Right lobe of liver (tissue), 4 donors: ENCODE results near the gene MAP3K7.

Experiments used
- POLR2A ChIP-seq: fragments of 450-650 bp; IDR thresholded peaks from one replicate; pipeline ENCODE4 v1.6.1; 2017; ENCODE audit warnings: antibody characterized with exemption, mild to moderate bottlenecking
- TF ChIP-seq, protein P1 (sequence below), 4 donors: fragments of 200-600 bp in 3 of 4; fragments of 450-650 bp in 1 of 4; IDR thresholded peaks; one replicate each; pipeline versions ENCODE4 v1.5.1 to v1.8.0; 2016 to 2022; ENCODE audit warnings: antibody characterized with exemption in 4 of 4, mild to moderate bottlenecking in 2 of 4
- donor health status: DM: no; HTN: no; CAD: no.
- donor health status: DM: no; HTN: no; CAD: no.
- donor health status: DM: no; HTN: yes; CAD: no.

DNA sequence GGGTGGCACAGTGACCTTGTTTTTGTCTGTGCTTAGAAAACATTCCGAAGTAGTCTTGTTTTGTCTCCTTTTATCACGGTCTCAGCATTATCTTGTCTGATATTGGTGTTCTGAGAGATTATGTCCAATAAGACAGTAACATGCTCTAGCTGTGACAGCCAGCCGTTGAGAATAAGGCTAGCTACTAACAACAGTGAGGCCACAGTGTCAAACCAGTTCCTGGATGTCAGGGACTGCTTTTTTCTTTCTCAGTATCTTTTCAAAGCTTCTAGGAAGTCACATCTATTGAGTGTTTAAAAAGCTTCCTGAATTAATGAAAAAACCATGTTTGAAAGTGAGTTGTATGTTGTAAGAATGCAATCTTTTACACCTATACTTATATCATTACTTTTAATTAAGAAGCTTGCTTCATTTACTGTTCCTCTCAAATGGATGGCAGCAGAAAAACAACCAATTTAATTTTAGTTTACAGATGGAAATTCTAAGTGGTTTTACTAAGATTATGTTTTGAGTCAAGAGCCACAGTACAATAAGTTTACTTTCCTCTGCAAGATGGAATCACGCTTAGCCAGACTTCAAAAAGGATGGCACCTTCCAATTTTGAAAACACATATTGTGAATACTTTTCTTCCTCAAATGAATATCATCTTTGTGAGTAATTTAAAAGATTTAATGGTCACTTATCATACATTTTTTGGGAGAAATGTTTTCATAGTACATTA is 53.1 kb downstream of the MAP3K7 start:
- TF ChIP-seq, protein P1, sequence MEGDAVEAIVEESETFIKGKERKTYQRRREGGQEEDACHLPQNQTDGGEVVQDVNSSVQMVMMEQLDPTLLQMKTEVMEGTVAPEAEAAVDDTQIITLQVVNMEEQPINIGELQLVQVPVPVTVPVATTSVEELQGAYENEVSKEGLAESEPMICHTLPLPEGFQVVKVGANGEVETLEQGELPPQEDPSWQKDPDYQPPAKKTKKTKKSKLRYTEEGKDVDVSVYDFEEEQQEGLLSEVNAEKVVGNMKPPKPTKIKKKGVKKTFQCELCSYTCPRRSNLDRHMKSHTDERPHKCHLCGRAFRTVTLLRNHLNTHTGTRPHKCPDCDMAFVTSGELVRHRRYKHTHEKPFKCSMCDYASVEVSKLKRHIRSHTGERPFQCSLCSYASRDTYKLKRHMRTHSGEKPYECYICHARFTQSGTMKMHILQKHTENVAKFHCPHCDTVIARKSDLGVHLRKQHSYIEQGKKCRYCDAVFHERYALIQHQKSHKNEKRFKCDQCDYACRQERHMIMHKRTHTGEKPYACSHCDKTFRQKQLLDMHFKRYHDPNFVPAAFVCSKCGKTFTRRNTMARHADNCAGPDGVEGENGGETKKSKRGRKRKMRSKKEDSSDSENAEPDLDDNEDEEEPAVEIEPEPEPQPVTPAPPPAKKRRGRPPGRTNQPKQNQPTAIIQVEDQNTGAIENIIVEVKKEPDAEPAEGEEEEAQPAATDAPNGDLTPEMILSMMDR (IDR thresholded peaks at IDR 0.05), result no peak
- no peak for TF ChIP-seq POLR2A
